ENCODE data around the gene NCF2. TPM values are rescaled to one million over a fixed set of nuclear protein-coding genes. Genes with fewer than 3 reads are reported as not detected.
A peak's percentile ranks its signal among the peaks of the same experiment; 100 is the strongest.
"Not testable (repeated sequence)": the region's sequence is repeated elsewhere in the genome, so short reads cannot be mapped to it uniquely, and the experiment has no call there.

The NCF2 gene
- total RNA-seq, 3 donors from 2014 or later: 4.6 to 45.0 (median 13.0) TPM

DNA sequence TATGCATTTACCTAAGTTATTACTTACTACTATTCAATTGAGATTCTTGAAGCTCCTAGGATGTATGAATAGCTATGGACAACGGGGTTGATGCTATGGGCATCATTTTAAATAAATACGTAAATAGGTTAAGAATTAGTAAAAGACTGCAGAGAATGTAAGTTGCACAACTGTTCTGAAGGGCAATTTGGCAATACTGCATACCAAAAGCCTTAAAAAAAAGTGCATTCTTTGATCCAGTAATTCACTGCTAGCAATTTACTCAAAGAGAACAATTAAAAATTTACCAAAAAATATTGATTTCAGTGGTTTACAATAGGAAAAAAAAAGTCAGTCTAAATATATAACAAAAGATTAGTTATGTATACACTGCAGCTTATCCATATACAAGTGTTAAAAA is 41.9 kb upstream of the NCF2 start:
- TF ChIP-seq POLR2AphosphoS5 (IDR thresholded peaks at IDR 0.05) (no peak), POLR2A (IDR thresholded peaks at IDR 0.05) (no peak)
- TF ChIP-seq, protein P1, sequence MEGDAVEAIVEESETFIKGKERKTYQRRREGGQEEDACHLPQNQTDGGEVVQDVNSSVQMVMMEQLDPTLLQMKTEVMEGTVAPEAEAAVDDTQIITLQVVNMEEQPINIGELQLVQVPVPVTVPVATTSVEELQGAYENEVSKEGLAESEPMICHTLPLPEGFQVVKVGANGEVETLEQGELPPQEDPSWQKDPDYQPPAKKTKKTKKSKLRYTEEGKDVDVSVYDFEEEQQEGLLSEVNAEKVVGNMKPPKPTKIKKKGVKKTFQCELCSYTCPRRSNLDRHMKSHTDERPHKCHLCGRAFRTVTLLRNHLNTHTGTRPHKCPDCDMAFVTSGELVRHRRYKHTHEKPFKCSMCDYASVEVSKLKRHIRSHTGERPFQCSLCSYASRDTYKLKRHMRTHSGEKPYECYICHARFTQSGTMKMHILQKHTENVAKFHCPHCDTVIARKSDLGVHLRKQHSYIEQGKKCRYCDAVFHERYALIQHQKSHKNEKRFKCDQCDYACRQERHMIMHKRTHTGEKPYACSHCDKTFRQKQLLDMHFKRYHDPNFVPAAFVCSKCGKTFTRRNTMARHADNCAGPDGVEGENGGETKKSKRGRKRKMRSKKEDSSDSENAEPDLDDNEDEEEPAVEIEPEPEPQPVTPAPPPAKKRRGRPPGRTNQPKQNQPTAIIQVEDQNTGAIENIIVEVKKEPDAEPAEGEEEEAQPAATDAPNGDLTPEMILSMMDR (IDR thresholded peaks at IDR 0.05): no peak
- H3K27me3 ChIP-seq: no peaks in the 10 kb centered on the region
- H3K27ac ChIP-seq: peak overlapping the region in 1 of 2 donors; percentile 58
- intact Hi-C loops (cut with DNase I; ENCODE audit: low total_unique reads): no loop called here
- H3K9me3 ChIP-seq: no peaks in the 10 kb centered on the region
- peak overlapping the region in 2 of 3 donors; percentile 90 to 91 for H3K4me3 ChIP-seq
- DNase-seq (ENCODE audit: low spot score in 2 of 2): no peak
- H3K36me3 ChIP-seq: peaks cover 5% of the 10 kb centered on the region
- H3K4me1 ChIP-seq: peaks cover 0 to 3% of the 10 kb centered on the region in 2 donors

DNA sequence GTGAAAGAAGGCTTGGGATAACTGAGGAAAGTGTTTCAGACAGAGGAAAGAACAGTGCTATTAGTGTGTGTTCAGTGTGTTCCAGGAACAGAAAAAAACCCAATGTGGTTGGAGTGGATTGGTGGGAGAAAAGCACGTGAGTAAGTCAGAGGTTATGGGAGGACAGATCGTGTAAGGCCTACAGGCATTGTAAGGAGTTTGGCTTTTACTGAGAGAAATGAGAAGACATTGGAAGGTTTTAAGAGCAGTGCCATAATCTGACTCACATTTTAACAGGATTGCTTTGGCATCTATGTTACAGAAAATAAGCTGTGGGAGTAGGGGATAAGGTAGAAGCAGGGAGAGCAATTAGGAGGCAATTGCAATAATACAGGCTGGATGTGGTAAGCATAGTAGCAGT is 40.5 kb upstream of the NCF2 start:
- Histone ChIP-seq H3K27ac (peak overlapping the region; percentile 22 to 40), H3K36me3 (peaks cover 5% of the 10 kb centered on the region), H3K9me3 (no peaks in the 10 kb centered on the region), H3K27me3 (no peaks in the 10 kb centered on the region), H3K4me1 (peaks cover 0 to 3% of the 10 kb centered on the region in 2 donors), H3K4me3 (peak overlapping the region in 1 of 3 donors; percentile 33)
- intact Hi-C loops (cut with DNase I; ENCODE audit: low total_unique reads): no loop called here
- TF ChIP-seq, protein P1 (IDR thresholded peaks at IDR 0.05): no peak
- no peak for TF ChIP-seq POLR2AphosphoS5 (IDR thresholded peaks at IDR 0.05)
- TF ChIP-seq POLR2A (IDR thresholded peaks at IDR 0.05): no peak
- no peak for DNase-seq (ENCODE audit: low spot score in 2 of 2)

DNA sequence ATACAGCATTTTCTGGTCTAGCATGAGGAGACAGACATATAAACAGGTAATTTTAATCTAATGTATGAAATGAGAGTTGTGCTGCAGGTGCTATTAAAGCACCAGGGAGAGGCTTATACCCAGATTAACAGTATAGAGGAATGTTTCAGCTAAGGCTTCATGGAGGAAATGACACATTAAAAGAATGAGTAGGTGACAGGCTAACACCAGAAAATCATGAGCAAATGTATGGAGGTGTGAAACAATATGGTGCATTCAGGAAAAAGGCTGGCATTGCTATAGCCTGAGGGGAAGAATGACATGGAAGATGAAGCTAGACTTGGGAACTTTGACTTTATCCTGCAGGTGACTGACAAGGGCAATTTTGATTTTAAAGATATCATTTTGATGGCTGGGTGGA is 38.3 kb upstream of the NCF2 start:
- Histone ChIP-seq H3K9me3 (no peaks in the 10 kb centered on the region), H3K36me3 (peaks cover 5% of the 10 kb centered on the region), H3K27ac (no peak overlapping the region), H3K27me3 (no peaks in the 10 kb centered on the region), H3K4me3 (no peak overlapping the region), H3K4me1 (no peaks in the 10 kb centered on the region)
- TF ChIP-seq POLR2AphosphoS5 (IDR thresholded peaks at IDR 0.05) (no peak), POLR2A (IDR thresholded peaks at IDR 0.05) (no peak)
- TF ChIP-seq, protein P1 (IDR thresholded peaks at IDR 0.05): no peak
- no peak for DNase-seq (ENCODE audit: low spot score in 2 of 2)
- intact Hi-C loops (cut with DNase I; ENCODE audit: low total_unique reads): no loop called here

DNA sequence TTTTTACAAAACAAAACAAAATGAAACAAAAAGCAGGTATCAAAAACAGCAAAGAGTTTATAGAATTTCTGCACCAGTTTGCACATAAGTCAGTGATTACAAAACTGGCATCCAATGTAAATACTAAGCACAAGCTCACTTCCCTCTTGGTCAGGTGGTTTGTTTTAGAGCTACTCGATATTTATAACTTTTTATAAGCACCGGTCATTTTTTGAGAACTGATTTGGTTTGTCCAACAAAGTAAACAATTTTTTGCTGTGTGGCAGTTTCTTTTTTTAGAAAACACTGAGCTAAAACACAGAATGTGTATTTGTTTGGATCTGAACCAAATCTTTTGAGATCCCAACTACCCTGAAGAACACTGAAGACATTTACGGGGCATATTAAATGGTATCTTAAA is 36.0 kb upstream of the NCF2 start:
- intact Hi-C loops (cut with DNase I; ENCODE audit: low total_unique reads): not testable (repeated sequence)

DNA sequence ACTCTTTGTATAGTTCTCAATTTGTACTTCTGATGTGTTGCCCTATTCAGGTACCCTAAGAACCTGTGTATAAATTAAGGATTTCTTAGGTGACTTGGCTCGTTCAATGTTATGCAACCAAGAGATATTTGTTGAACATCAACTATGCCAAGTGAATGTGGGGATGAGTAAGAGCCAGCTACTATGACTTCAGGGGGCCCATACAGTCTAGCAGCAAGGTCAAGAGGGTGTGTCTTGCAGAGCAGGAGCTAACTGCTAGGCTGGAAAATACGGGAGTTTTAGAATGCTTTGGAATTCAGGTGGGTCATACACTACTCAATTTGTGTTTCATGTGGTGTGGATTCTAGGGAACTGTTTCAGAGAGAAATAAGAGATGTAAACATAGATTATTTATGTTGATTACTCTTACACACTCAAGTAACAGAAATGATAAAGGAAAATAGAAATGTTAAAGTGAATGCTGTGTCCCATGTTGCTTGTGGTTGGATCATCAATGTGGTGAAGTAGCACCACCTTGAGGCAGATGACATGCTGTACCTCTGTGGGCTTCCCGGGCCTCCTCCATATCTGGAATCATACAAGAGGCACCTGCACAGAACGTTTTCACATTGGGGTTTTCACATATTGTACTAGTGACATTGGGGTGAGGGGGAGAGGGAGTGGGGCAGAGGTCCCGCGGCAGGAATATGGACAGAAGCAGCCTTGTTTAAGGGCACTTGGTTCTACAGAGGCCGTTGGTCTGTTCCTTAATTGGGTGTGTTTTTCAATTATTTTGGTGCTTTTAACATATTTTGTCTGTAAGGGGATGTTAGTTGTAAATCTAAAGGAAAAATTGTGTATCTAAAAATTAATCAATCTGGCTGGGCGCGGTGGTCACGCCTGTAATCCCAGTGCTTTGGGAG is 32.9 kb upstream of the NCF2 start:
- no peaks in the 10 kb centered on the region for H3K4me1 ChIP-seq
- H3K27ac ChIP-seq: no peak overlapping the region
- H3K36me3 ChIP-seq: no peaks in the 10 kb centered on the region
- no peaks in the 10 kb centered on the region for H3K27me3 ChIP-seq
- intact Hi-C loops (cut with DNase I; ENCODE audit: low total_unique reads): no loop called here
- DNase-seq (ENCODE audit: low spot score in 2 of 2): no peak
- no peak for TF ChIP-seq POLR2A (IDR thresholded peaks at IDR 0.05)
- TF ChIP-seq POLR2AphosphoS5 (IDR thresholded peaks at IDR 0.05): no peak
- TF ChIP-seq, protein P1 (IDR thresholded peaks at IDR 0.05): peak in 2 of 3 donors; percentile 40 to 41
- no peak overlapping the region for H3K4me3 ChIP-seq
- H3K9me3 ChIP-seq: no peaks in the 10 kb centered on the region

More for the DNA sequence above, 36.0 kb upstream of the NCF2 start:
- H3K27ac ChIP-seq; DNase-seq (ENCODE audit: low spot score in 2 of 2); H3K9me3 ChIP-seq; H3K27me3 ChIP-seq; H3K4me1 ChIP-seq; H3K36me3 ChIP-seq; H3K4me3 ChIP-seq: not testable (repeated sequence)
